GM18873 (cell line): Measurements from ENCODE around the gene ACP2.

Experiments
- ATAC-seq: cut with Tn5 transposase; IDR thresholded peaks from one replicate; pipeline ENCODE4 v1.9.1; 2021; ENCODE audit warnings: mild to moderate bottlenecking, moderate library complexity, moderate number of reproducible peaks; ENCODE audit not compliant: unreplicated experiment, low FRiP score

ACP2 gene

DNA sequence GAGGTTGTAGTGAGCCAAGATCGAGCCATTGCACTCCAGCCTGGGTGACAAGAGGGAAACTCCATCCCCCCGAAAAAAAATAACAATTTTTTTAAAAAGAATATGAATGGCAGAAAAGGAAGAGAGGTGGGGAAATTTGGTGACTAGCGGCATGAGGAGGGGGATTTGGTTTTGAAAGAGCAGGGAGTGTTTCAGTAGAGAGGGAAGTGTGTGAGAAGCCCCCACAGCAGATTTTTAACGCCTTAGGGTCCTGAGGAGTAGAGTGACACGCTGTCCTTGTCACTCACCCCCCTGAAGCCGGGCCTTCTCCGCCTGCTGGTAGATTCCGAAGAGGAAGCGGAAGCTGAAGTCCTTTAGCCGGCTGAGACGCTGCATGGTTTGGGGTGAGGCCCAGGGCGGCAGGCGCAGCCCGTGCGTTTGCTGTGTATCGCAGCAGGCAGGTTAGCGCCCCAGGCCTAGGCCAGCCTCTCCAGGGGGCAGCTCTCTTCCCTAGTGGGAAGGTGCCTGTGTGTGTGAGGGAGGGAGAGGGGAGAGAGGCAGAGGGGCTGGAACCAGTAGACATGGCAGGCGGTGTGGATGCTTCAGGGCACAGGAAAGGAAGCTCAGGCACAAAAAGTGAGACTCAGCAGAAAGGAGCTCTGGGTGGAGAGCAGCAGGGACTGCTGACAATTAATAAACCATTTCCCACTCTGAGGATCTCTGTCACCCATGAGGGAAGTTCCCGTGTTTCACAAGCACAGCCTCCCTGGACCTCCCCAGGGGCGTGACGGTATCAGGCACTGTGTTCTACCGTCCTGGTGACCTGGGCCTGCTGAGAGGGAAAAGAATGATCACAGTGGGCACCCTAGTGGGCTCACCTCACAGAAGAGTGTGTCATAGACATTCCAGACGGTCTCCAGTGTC, 3.9 kb downstream of the ACP2 start:
- ATAC-seq = no peak

DNA sequence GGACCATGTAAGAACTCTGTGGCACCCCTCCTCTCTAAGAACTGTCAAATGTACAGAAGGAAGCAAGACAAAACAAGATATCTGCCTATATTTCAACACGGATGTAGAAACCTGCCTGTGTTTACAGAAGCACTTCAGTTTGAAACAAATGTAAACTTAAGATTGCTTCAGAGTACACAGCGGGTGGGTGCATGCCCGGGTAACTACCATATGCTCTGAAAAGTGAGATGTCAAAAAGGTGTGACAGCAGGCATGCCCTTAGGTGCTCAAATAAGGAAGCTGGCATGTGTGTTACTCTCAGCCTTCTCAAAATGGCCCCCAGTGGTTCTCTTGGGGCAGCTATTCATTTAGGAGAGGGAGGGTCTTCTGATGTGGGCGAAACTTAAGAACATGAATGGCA, 5.2 kb downstream of the ACP2 start:
- ATAC-seq = no peak

DNA sequence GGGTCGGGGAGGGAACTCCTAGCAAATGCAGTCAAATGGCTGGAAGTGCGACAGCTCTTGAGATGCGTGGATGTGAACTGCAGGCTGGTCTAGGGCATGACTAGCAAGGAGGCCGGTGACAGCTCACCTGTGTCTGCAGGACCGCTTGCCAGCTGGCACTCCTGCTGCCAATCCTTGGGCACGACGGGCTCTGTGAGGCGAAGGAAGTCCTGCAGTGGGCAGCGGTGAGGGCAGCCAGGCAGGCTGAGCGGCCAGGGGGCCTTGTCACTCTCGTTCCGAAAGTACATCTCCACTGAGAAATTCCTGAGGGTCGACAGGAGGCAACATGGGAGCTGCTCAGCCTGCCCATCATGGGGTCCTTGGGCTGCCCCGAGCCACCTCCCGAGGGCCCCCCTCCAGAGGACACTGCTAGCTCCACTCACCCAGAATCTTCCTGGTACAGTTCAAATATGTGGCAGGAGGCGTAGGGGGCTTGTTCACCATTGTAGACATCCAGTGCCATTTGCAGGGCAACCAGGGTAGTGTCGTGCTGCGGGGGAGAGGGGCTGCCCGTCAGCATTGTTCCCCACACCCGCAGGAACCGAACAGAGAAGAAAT, 5.9 kb downstream of the ACP2 start:
- ATAC-seq = no peak

DNA sequence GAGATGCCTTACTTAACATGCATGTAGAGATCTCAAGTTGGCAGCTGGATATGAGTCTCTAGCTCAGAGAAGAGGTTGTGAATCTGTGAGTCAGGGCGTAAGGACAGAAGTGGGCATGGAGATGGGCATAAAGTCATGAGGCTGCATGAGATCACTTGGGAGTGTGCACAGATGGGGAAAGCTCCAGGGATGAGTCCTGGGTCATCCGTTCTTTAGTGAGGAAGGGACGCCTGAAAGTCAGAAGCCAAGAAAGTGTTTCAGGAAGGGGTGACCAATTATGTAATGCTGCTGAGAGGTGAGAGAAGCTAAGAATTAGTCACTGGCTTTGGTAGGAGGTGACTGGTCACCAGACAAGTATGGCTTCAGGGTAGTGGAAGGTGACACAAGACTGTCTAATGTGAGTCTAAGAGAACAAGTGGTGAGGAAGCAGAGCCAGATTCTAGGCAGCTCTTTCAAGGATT, 6.7 kb downstream of the ACP2 start:
- ATAC-seq = no peak

DNA sequence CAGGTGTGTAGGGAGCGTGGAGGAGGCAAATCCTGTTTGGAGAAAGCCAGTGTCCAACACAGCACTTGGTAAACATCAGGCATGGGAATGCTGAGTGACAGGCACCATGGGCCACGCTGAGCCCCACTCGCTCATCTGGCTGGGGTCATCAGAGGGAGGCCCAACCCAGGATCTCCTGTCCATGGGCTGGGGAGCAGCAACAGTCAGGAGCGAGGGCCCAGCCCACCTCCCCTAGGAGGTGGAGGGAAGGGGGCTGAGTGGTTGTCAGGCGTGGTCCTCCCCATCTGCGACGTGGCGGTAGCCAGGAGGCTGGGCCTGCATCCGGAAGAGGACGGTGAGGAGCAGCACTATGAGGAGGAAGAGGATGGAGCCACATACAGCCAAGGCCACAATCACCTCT, 8.8 kb downstream of the ACP2 start:
- no peak for ATAC-seq

DNA sequence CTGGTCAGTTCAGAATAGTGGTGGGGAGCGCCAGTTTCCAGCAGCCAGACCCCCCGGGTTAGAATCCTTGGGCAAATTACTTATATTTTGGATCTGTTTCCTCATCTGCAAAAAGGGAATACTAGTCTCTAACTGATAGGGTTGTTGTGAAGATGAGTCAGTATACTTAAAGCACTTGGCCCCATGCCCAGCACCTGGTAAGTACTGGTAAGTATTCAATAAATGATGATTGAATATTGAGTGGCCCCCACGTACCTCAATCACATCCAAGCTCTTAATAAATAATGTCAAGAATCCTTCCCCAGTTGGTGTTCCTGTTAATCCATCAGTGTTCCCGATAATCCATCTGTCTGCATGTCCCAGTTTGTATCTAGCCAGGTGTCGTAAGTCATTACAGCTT, 12.1 kb downstream of the ACP2 start:
- no peak for ATAC-seq

DNA sequence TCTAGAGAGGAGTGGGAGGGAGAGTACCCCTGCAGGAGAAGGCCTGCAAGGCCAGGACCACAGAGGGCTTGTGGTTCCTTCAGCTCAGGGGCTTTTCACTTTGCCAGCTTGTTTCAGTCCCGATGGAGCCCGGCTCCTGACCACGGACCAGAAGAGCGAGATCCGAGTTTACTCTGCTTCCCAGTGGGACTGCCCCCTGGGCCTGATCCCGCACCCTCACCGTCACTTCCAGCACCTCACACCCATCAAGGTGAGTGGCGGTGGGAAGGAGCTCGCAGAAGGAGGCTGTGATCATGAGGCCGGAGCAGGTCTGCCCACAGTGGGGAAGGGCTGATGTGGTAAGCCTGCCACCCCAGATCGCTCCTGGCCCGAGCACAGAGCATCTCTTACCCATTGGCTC, 13.5 kb downstream of the ACP2 start:
- ATAC-seq = no peak

DNA sequence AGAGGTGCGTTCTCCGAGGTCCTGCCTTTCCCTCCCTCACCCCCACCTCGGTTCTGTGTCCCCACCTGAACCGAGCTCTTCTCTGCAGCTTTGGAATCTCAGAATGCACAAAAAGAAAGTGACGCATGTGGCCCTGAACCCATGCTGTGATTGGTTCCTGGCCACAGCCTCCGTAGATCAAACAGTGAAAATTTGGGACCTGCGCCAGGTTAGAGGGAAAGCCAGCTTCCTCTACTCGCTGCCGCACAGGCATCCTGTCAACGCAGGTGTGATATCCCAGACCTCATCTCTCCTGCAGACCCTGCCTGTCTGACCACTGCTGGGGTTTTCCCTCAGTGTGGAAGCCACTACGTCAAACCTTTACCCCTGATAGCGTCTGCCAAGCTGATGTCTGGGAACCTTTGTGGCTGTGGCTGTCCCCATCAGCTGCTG, 13.9 kb downstream of the ACP2 start:
- no peak for ATAC-seq

DNA sequence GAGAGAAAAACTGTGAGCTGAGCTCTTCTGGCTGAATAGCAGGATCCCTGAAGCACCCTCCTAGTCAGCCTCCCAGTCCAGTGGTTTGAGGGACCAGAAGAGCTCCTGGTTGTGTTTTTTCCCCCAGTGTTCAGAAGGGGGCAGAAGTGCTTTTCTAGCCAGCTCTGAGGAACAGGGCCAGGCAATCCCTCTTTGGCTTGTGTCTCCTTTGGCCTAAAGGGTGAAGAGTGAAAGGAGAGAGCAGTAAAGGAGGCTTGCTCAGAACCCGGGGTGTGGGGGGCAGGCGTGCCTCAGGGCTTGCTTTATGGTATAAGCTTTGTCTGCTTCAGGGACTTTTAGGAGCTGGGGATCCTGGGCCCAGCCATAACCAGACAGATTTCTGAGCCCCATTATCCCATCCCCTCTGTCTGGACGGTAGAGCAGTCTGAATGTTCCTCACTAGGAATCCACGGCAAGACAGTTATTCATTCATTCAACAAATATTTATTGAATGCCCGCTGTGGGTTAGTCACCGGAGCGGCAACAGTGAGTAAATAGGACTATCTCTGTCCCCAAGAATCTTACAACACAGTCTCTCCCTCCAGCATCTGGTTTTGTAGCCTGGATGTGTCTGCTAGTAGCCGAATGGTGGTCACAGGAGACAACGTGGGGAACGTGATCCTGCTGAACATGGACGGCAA, 14.5 kb downstream of the ACP2 start:
- no peak for ATAC-seq

DNA sequence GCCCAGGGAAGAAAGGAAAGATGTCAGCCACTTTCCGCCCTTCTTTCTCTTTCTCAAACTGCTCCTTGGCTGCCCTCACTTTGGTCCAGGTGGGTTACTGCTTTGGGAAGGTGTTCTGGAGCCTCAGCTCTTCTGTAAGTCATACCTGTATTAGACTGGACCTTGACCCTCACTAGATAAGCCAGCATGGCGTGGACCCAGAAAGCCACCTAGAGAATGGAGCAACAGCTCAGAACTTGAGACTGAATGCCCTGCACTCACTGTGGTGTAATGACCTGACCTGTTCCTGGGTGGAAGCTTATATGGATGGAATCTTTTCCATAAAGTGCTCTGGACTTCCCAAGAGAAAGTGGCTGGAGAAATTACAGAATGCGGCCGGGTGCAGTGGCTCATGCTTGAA, 15.6 kb downstream of the ACP2 start:
- no peak for ATAC-seq

DNA sequence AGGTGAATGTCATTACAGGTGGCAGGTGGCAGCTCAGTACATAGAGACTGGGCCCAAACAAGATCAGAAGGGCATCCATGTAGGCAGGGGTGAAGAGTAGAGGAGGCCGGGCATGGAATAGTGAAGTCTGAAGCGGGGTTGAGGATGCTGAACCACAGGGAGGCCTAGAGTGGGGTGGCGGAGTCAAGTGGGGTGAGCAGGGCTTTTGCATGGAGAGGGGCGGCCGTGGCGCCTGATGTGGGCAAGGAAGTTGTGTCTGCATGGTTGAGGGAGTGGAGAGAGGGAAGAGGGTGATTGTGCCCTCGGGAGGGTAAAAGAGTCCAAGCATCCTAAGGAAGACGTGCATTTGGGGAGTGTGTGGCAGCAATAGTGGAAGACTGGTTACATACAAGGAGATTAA, 19.5 kb downstream of the ACP2 start:
- no peak for ATAC-seq

DNA sequence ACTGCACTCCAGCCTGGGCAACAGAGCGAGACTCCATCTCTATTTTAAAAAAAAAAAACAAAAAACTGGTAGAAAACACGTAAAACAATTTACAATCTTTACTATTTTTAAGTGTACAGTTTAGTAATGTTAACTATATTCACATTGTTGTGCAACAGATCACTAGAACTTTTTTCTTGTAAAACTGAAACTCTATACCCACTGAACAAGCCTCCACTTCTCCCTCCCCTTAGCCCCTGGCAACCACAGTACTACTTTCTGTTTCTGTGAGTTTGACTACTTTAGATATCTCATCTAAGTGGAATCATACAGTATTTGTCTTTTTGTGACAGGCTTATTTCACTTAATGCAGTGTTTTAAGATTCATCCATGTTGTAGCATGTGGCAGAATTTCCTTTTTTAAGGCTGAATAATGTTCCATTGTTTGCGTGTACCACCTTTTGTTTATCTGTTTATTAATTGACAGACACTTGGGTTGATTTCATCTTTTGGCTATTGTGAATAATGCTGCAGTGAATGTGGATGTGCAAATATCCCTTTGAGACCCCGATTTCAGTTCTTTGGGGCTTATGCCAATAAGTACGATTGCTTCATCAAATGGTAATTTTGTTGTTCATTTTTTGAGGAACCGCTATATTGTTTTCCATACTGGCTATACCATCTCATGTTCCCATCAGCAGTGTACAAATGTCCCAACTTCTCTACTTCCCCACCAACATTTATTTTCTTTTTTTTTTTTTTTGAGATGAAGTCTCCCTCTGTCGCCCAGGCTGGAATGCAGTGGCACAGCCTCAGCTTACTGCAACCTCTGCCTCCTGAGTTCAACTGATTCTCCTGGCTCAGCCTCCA, 22.8 kb downstream of the ACP2 start:
- peak; percentile 53 for ATAC-seq

DNA sequence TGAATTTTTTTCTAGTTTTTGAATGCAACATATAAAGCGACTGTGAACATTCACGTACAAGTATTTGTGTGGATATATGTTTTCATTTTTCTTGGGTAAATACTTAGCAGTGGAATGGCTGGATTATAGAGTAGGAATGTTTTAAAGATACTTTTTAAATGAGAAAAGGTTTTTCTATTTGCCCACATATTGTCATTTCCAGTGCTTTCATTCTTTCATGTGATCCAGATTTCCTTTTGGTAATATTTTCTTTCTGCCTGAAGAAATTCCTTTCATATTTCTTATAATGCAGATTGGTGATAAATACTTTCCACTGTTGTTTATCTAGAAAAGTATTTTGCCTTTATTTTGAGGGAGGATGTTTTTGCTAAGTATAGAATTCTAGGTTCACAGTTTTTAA, 25.9 kb downstream of the ACP2 start:
- ATAC-seq = no peak

DNA sequence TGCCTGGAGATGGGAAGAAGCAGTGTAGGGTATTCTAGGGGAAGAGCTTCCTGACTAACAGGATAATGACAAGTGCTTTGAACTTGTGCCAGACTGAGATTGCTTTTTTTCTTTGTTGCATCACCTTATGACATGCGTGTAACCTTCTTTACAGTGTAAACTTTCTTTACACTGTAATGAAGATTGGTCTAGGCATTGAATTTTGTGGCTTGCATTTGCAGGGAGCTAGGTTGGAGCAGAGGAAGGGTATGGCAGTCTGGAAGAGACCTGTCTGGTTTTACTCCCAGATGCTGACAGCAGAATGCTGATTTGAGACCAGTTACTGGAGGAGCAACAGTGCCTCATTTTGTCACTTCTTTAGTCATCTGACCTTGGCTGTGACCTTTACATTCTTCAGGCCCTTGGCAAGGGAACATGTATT, 28.2 kb downstream of the ACP2 start:
- ATAC-seq = no peak

DNA sequence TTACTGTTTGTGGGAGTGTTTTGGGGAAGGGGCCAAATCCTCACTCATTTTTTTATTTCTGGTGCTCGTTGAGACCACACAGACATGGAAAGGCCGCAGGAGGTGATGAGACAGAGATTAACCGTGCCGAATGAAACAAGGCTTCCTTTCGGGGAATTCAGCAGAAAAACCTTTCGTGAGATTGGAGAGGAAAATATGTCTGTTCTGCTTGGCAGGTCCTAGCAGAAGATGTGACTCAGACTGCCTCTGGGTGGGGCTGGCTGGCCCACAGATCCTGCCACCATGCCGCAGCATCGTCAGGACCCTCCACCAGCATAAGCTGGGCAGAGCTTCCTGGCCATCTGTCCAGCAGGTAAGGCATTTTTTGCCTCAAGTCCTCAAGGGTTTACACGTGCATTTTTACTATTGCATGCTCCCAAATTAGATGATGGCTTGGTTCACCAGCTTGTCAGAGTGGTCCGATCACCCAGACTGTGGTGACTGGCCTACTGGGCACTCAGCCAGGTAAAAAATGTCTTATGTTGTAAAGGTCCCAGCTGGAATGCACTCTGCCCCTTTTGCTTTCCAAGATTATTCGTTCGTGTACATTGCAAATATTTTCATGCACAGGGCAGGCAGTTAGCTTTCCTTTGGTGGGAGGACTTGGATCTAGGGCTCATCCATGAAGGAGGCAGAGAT, 32.4 kb downstream of the ACP2 start:
- ATAC-seq = no peak

DNA sequence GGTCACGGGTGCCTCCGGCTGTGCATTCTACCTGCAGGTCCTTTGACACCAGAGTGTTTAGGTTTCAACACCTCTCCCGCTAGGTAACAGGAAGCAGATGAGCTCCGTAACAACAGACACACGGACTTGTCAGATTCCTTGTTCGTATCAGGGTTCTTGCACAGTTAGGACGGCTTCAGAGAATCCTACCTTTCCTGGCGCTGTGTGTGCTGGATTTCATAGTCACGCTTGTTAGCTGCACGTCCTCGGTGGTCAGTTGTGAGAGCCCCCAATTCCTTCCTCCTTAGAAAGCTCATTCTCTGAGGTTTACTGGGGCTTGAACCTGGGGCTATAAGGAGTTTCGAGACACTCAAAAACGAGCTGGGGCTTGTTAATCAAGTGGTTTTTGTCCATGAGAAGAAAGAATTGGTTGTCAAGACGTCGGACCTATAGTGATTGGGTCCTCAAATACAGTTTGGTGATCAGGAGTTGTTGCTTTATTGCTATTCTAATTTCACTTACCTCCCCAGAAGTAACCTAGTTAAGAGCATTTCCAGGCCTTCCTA, 33.2 kb downstream of the ACP2 start:
- no peak for ATAC-seq

DNA sequence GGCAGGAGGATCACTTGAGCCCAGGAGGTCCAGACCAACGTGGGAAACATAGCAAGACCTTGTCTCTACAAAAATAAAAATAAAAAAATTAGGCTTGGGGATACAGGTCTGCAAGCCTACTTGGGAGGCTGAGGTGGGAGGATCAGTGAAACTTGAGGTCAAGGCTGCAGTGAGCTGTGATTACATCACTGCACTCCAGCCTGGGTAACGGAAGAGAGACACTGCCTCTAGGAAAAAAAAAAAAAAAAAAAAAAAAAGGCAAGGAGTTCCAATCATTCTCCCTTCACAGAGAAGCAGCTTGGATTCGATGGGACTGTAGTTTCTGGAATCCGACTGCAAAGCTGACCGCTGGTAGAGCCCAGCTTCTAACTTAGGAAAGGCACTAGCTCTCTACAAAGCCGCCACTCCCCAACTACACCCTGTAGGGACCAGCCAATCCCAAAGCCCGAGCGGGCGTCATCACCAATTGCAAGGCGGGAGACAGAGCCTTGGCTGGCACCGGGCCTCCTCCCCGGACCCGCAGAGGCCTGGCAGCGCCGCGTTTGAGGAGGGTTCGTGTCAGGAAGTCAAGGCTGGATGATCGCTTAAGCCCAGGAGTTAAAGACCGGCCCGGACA, 34.6 kb downstream of the ACP2 start:
- peak; percentile 40 for ATAC-seq

DNA sequence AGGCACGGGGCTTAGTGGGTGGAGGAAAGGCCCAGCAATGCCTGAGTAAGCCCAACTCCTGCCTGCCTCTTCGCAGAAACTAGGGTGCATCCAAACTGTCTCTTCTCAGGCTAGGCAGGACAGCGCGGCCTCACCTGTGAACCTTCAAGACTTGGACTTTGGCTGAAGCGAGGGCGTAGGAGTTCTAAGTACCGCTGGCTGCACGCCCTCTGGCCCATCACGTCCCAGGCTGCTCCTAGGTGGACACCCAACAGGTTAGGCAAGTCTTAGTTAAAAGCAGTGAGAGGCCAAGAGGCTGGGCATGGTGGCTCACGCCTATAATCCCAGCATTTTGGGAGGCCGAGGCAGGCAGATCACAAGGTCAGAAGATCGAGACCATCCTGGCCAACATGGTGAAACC, 35.7 kb downstream of the ACP2 start:
- ATAC-seq = no peak

DNA sequence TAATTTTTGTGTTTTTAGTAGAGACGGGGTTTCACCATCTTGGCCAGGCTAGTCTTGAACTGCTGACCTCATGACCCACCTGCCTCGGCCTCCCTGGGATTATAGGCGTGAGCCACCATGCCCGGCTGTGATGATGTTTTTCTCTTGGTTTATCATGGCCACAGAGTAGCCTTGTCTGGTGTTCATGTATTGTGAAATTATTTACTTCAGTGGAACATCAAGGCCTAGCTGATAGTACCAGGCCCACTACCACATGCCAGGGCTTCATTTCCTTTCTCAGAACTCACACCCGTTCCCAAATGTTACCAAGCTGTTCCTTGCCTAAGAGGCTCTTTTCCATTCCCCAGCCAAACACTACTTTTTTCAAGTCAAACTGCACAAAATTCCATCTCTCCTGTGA, 40.0 kb downstream of the ACP2 start:
- ATAC-seq = no peak
